ENCODE measurements around the gene VWA5A. TPM values are rescaled to one million over a fixed set of nuclear protein-coding genes. Genes with fewer than 3 reads are reported as not detected.

The VWA5A gene
- total and polyA plus RNA-seq, 10 of the 15 experiments (the other 5 are each of a cell fraction or from before 2014, with no cell fraction given), result 0.45 to 1.6 (median 1.0) TPM

GRCh38 chr11:124075492-124075840 is 39.8 kb upstream of the VWA5A start:
- ATAC-seq, result no peak
- ChIA-PET POLR2A (no interaction called here), SMC1A (ENCODE audit: uncharacterized antibody, unreplicated experiment) (interaction anchor here (1.1 to 3.4 kb wide), 4 partner anchors 11 to 327 kb away, joined by 3 to 13 read pairs (median 6); no protein-coding TSS in a partner anchor), CTCF (interaction anchor here (0.7 to 1.2 kb wide), 4 partner anchors 118 to 123 kb away, joined by 3 read pairs; no protein-coding TSS in a partner anchor), RAD21 (ENCODE audit: unreplicated experiment) (interaction anchor here (1.0 kb wide), 1 partner anchor 118 kb away, joined by 3 read pairs; no protein-coding TSS in a partner anchor)
- Histone ChIP-seq H3K4me3 (no peak overlapping the region), H3K9ac (ENCODE audit: control insufficient read depth, insufficient read depth, low read length) (no peak overlapping the region), H3K9me3 (replicated peaks; ENCODE audit: control insufficient read depth, insufficient read depth, low read length) (no peaks in the 10 kb centered on the region; the same call in 2 of the 3 replicates), H3K4me1 (ENCODE audit: control insufficient read depth, insufficient read depth, low read length) (peaks cover 10% of the 10 kb centered on the region), H3K79me2 (ENCODE audit: control insufficient read depth, insufficient read depth, low read length) (no peaks in the 10 kb centered on the region), H3K27me3 (replicated peaks in 1 of 2; ENCODE audit: control insufficient read depth in 2 of 2, insufficient read depth in 2 of 2, low read length in 1 of 2) (peaks cover 0 to 2% of the 10 kb centered on the region in 2 experiments; a peak in 1 of 4 replicates), H3K4me2 (ENCODE audit: control insufficient read depth, insufficient read depth) (no peak overlapping the region), H3K27ac (ENCODE audit: control insufficient read depth, insufficient read depth) (no peak overlapping the region), H4K20me1 (ENCODE audit: control insufficient read depth, insufficient read depth) (no peaks in the 10 kb centered on the region), H3K36me3 (ENCODE audit: control insufficient read depth in 2 of 2, insufficient read depth in 2 of 2, low read length in 1 of 2) (no peaks in the 10 kb centered on the region), H2AFZ (ENCODE audit: control insufficient read depth, low read depth, low read length) (no peak overlapping the region)
- in situ Hi-C loops (cut with MboI) (loop anchor here (10.0 kb wide), 1 partner anchor 509 kb away; no protein-coding TSS in a partner anchor), intact Hi-C loops (cut with micrococcal nuclease; ENCODE audit: unreplicated experiment) (no loop called here)
- no TSS peak for BruUV-seq (replicated peaks)
- FAIRE-seq, result no peak
- no peak for DNase-seq (ENCODE audit: low read depth, low spot score)
- WGBS (ENCODE audit: insufficient coverage, insufficient replicate concordance, low lambda C conversion rate, missing lambda C conversion rate), result 57% methylated on average over 6 of the region's 6 CpGs
- TF ChIP-seq LARP7 (IDR thresholded peaks at IDR 0.05) (no peak), USF2 (IDR thresholded peaks at IDR 0.05; ENCODE audit: borderline replicate concordance, low read depth, low read length) (no peak), FOS (IDR thresholded peaks at IDR 0.05; ENCODE audit: borderline replicate concordance, extremely low read depth, insufficient read length) (no peak), PRDM15 (CRISPR knock-in tag; IDR thresholded peaks at IDR 0.05) (no peak), NR2F1 (conservative IDR thresholded peaks at IDR 0.05) (no peak), ELK1 (IDR thresholded peaks at IDR 0.05; ENCODE audit: low read depth, low read length) (no peak), NFYA (IDR thresholded peaks at IDR 0.05; ENCODE audit: borderline replicate concordance, low read depth, low read length) (no peak), TCF3 (IDR thresholded peaks at IDR 0.05; ENCODE audit: borderline replicate concordance, insufficient read depth, low read depth, low read length) (no peak), DPF2 (IDR thresholded peaks at IDR 0.05) (no peak), EP300 (IDR thresholded peaks at IDR 0.05; ENCODE audit: borderline replicate concordance in 1 of 2, control insufficient read depth in 1 of 2, low read depth in 2 of 2, low read length in 2 of 2) (no peak), TARDBP (IDR thresholded peaks at IDR 0.05; ENCODE audit: borderline replicate concordance) (no peak), E2F8 (IDR thresholded peaks at IDR 0.05; ENCODE audit: low read depth, partially characterized antibody) (no peak), TBL1XR1 (IDR thresholded peaks at IDR 0.05; ENCODE audit: low read depth, low read length) (no peak), MEF2A (IDR thresholded peaks at IDR 0.05; ENCODE audit: insufficient read depth, low read depth, low read length) (no peak)
